NCI-H510A treated with DMSO at 0.1 percent for 48 hours (cell line): Measurements from ENCODE around the gene CFAP99.
A peak's percentile ranks its signal among the peaks of the same experiment; 100 is the strongest.

Experiments used
- DNase-seq: peaks from one replicate; lab custom pipeline; 2025; lab: John Stamatoyannopoulos, UW

The CFAP99 gene

DNA sequence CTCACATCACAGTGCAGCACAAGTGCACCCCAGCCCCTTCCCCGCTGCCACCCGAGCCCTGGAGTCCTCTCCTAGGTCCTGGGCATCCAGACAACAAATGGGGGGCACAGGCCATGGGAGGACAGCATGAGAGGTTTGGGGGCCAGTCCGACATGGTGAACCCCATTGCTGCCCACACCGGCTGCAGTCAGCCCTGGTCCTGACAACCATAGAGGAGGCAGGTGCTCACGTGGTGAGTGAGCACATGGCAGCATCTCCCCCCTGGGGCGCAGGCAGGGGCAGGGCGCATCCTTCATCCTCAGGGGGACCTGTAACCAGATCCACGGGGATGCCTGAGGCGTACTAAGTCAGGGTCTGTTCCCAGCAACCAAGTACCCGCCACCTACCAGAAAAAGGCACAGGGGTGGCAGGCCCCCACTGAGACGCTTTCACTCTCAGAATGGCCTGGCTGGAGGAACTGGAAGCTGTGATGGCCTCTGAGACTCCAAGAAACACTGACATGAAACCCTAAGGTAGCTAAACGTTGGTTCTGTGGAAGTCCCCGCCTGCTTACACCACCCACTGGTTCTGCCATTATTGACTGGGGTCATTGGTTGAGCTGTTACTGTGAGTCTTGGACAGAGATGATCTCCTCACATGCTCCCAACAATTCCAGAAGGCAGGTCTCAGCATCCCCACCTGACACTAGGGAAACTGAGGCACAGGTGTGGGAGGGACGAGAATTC lies 6.8 kb upstream of the CFAP99 start:
- DNase-seq: no peak

DNA sequence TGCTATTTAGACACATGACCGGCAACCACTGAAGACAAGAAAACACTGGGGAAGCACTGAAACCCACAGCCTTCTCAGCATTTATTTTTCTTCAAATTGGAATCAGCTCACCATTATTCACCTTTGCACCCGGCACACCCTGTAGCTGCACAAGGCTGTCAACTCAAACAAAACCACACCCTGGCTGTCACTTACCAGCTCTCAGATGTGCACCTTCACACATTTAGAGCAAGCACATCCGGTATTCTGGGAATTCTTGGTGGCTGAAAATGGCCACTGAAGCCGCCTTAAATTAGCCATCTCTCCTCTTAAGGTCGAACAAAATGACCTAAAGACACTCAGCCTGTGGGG lies 6.2 kb upstream of the CFAP99 start:
- DNase-seq: peak; percentile 56

DNA sequence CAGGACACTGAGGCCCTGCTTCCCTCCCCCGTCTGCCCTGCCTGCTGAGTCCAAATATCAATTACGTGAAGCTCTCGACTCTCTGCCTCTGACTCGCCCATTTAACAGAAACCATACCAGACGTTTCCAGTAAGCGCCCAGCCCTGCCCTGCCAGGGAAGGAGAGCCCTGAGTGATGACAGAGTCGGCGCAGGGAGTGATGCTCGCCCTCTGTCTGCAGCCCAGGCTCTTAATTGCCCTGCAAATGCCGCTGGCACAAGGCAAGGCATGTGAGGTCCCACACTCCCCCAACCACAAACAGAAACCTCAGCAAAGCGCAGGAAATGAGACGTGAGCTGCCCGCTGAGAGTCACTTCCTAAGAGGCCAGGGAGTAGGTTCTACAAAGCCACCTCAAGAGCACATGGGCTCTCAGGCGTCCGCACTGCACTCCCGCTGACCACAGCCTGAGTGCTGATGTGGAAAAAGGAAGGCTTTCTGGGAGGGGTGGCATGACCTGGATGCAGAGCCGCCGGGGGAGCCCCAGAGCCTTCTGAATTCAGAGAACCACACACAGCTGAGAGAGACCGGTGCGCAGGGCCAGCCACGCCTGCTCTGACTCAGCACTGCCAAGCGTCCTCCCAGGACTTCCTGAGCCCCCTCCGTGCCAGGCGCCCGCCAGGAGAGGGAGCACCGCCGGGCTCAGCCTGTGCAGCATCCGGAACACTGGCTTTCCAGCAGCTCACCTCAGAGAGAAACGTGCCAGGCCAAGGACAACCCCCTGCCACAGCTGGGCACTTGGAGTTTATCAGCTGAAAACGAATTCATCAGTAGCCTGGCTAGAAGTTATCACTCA lies 5.7 kb upstream of the CFAP99 start:
- peak; percentile 81 for DNase-seq

DNA sequence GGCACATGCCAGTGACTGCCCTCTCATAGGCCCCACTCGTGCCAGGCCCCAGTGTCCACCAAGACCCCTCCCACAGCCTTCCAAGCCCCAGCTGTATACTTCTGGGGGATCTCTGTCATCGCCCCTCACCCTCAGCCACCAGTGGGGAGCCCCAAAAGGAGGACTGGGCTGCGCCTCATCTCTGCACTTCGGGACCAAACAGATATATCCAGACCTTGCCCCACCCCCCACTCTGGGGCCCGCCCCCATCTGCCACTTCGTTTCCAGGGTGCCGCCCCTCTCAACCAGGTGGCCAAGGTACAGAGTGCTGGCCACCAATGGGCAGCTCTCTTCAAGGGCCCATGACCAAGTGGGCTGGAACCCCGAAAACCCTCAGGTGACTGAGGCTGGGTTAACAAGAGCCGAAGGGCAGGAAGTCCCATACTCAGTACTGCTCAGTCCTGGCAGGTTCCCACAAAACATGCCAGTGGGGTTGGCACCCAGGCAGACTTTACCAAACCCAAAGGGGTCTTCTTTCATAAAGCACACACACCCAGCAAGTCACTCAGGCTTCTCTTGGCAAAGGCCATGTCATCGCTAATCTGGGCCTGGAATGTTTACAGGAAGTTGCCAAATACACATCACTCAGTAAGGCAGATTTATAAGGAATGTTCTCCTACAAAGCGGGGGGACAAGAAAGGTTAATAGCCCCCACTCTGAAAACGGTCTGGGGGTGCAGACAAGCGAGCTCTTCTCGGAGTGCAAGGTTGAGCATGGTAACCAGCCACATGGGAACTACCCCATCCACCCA lies 4.7 kb upstream of the CFAP99 start:
- no peak for DNase-seq

DNA sequence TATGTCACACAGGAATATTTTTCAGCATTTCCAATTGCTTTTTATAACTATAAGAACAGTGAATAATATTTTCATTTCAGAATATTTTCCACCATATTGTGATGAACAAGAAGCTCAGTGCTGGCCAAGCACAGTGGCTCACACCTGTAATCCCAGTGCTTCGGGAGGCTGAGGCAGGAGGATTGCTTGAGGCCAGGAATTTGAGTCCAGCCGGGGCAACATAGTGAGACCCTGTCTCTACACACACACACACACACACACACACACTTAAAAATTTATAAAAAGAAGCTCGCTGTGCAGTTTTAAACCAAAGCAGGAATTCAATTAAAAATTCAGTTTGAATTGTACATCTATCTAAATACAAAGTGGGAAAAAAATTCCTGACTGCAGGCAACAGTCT lies 3.5 kb upstream of the CFAP99 start:
- DNase-seq: no peak

DNA sequence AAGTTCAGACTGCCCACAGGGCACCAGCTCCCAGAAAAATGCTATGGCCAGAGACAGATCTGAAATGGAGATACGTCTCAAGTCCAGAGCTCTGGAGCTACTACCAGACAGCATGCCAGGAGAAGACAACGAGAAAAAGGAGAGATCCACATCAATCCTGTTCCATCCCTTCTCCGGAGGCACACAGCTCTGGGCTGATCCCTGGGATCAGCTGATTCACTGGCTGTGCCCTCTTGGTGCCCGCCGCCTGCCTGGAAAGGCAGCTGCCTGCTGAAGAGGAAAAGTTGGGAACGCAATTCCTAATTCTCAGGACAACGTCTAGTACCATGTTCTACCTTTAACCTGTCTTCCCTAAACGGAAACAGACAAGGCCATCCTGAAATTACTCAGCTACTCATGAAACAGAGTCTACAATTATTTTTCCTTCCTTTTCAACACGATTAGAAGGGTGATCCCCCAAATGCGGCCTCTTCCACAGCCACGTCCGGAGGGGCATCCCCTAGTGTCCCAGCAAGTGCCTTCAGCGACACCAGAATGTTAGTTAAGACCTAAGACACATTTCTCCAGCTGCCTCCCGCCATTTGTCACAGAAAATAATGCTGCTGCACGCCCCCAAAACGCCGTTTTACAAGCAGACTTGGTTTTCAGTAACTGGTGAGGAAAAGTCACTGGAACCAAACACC lies 2.7 kb upstream of the CFAP99 start:
- no peak for DNase-seq

DNA sequence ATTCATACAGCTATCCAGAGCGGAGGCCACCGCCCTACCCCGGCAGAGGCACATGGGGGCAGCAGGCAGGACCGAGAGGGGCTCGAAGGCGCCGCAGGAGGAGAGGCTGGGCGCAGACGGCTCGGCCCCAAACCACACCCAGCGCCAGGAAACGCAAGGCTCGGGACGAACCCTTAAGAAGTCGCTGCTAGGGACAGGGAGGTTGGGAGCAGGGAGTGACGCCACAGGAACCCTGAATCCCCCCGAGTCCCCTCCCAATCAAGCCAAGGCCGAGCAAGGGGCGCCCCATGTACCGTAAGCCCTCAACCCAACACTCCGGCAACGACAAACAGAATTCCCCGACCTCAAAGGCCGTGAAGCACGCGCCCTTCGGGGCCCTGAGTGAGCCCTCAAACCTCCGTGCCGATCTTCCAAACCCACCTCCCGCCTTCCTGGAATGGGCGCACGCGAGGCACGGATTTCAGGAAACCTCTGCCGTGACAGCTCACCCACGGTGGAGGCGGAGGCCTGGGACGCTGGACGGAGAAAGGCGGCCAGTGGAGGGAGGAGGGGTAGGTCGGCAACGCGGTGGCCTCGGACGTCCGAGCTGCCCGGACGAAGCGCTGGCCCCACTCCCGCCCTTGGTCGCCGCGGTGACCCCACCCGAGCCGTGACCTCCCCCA lies 2.1 kb upstream of the CFAP99 start:
- no peak for DNase-seq

DNA sequence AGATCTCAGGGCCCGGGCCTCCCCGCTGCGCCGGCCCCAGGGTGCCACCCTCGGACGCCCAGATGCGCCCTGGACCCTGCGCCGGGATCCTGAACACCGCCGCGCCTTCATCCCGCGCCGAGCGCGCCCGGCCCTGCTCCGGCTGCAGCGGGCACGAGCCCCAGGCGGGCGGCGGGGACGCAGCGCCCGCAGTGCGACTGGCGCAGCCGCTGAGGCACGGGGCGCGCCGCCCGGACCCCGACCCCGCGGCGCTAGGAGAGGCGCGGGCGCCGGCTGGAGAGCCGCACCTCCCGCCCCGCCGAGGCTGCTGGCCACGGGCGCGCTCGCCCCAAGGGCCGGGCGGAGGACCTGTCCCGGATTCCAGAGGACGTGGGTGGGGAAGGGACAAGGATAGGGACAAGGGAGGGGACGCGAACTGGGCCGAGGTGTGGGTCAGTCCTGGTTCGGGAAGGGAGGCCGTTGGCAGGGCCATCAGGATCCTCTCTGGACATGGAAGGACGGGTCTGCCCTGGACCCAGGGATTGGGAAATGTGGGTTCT lies 1.5 kb upstream of the CFAP99 start:
- DNase-seq: no peak

DNA sequence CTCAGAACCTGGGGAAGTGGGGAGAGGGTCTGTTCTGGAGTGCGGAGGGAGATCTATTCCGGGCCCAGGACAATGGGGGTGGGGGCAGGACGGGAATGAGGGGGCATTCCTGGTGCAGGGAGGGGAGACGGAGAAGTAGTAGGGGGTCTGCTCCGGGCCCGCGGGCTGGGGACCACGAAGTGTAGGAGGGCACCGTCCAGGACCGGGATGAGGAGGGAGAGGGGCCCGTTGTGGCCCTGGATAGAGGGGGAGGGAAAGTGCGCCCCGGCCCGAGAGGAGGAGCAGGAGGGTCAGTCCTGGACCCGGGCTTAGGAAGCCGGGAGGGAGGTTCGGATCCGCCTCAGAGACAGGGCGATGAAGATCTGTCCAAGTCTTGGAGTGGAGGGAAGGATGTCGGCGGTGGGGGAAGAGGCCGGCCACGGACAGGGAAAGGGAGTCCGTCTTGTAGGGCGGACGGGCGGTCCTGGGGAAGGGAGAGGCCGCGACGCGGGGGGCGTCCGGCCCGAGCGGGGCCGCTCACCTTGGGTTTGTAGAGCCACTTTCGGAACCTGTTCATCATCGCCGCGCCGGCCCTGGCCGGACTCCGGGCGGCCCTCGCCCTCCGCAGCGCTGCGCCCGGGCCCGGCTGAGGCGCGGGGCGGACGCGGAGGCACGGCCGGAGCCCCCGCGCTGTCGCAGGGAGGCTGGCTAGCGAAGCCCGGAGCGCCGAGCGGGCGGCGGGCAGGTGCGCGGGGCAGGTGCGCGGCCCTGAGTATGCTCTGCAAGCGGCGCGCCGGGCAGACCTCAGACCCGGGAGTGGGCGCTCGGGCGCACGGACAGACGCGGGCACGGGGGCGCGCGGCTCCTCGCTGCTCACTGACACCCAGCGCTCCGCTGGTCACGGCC lies 748 bp upstream of the CFAP99 start, which contains the start of gene ZFYVE28:
Gene ZFYVE28, minus strand, starts transcription at position 881 of the 885 bp plus-strand sequence. Its CDS starts 322 bp downstream, at position 559.
- peak; percentile 65 for DNase-seq

DNA sequence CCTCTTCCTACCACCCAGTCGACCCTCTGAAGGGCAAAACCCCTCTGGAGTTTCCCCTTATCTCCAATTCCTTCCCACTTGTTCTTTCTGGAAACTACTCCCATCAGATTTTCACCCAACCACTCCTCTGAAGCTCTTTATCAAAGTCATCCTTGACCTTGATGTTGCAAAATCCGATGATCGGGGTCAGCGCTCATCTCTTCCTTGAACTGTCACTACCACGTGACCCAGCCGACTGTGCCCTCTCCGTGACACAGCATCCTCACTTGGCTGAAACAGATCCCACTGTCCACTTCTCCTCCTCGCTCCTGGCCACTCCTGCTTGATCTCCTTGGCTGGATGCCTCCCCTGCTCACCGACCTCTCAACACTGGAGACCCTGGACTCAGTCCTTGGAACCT lies 1.1 kb downstream of the CFAP99 start:
- no peak for DNase-seq

DNA sequence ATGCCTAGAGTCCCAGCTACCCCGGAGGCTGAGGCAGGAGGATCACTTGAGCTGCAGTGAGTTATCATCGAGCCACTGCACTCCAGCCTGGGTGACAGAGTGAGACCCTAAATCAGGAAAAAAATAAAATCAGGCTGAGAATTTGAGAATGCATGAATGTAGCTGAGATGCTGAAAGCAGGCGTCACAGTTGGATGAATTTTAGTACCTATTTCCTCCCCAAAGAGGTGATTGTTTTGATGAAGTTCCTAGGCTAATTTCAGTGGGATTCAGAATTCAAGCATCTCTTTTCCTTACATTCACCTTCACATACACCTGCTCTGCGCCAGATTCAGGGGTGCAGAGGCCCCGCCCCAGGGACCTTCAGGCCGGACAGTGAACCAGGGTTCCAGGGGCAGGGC lies 3.2 kb downstream of the CFAP99 start:
- no peak for DNase-seq

DNA sequence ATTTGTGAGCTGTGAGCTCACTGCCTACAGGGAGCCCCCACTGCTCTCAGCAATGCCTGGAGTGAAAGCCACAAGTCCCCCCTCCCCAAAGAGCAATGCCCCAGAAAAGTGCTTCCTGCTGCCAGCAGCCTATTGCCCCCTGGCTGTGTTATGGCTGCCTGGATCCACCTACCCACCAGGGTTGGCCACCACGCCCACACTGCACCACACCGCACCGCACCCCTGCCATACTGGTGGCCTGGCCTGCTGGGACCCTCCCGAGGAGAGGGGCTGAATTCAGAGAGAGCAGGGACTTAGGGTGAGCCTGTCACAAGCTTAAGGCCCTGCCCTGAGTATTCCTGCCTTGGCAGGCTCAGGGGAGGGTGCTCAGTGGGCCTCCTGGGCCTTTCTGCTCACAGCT lies 4.3 kb downstream of the CFAP99 start:
- no peak for DNase-seq

DNA sequence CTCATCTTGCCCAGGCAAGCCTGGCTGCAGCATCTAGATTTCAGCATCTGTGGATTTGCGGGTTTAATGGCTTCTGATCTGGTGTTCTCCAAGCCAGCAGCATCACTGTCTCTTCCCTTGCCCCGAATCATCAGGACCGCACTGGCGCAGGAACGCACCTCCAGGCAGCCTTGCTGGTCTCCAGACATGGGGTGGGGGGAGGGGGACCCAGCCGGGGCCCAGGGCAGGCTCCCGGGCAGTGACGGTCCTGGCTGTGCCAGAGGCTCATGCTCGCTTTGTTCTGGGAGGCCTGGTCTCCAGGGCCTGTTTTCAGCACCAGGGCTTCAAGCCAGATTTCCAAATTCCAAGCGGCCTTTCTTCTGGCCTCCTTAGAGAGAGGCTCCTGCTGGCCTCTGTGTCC lies 4.9 kb downstream of the CFAP99 start:
- DNase-seq: no peak

DNA sequence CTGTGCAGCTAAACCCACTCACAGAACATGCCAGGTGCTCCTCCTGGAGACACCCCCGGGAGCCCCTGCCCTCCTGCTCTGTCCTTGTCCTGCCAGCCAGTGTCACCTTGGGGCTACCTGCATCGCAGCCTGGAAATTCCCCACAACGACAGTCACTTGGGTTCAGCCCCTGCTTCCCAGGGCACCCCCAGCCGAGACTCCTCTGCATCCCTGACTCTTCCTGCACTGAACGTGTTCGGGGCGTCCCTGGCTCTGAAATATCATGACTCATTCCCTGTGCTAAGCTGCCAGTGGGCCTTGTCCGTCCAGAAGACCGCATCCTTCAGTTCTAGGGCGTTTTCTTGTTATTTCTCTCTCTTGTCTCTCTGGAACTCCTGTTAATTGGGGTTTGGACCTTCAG lies 5.8 kb downstream of the CFAP99 start:
- DNase-seq: no peak

DNA sequence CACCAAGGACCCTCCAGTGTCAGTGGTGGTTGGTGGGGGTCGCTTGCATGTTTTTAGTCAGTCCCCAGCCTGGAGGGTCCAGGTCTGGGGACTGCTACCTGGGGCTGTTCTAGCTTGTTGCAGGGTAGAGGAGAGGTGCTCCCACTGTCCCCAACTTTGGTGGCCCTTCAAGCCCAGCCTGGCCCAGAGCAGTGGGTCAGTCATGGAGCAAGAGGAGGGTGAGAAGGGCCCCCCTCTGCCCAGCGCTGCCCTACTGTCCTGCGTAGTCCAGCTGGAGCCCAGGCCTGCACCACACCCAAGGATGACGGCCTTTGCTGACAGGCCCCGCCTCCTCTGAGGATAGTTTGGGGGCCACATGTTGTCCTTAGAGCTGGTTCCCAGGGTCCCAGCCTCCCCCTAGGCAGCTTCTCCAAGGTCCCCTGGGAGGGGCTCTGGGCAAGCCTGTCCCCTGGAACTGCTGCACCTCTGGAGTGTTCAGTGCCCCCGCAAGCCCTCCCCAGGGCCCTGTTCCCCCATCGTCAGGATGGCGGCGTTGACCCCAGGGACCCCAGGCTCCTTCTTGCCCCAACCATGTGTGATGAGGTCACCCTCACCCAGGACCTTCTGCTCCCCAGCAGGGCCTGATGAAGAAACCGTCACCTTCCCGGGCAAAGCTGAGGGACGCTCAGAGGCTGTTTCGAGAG lies 6.8 kb downstream of the CFAP99 start:
- no peak for DNase-seq

DNA sequence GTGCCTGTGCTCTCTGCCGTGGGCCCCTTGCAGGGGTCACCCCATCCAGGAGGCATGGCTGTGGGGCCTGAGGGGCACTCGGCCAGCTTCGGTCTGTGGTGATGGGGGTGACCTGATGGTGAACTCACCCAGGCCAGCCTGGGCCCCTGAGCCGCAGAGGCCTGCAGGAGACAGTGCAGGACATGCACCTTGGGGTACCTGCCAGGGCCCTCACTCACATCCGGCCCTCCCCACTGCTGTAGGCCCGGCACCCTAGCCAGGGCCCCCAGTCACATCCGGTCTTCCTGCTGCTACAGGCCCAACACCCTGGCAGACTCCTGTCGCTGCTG lies 7.3 kb downstream of the CFAP99 start:
- no peak for DNase-seq

DNA sequence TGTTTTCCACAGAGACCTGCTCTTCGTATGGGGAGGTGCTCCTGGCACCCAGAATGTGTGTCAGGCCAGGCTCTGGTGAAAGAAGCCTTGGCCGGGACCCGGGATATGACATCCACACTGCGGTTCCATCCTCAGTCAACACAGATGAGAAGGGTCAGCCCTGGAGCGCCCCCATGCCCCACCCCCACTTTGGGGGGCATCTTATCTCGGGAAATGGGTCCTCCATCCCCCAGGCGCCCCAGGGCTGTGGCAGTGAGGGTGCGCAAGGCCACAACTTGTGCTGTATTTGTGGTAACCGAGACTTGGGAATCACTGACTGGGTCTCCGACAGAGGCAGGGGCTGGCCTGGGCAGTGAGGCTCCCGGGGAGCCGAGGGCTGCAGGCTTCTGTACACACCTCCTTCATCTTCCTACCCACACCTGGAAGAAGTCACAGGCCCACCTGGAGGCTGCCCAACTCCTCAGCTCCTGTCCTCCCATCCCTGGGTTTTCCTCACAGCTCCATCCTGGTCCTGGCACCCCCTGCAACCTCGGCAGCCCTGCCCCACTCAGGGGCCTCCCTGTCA lies 8.0 kb downstream of the CFAP99 start:
- DNase-seq: no peak

DNA sequence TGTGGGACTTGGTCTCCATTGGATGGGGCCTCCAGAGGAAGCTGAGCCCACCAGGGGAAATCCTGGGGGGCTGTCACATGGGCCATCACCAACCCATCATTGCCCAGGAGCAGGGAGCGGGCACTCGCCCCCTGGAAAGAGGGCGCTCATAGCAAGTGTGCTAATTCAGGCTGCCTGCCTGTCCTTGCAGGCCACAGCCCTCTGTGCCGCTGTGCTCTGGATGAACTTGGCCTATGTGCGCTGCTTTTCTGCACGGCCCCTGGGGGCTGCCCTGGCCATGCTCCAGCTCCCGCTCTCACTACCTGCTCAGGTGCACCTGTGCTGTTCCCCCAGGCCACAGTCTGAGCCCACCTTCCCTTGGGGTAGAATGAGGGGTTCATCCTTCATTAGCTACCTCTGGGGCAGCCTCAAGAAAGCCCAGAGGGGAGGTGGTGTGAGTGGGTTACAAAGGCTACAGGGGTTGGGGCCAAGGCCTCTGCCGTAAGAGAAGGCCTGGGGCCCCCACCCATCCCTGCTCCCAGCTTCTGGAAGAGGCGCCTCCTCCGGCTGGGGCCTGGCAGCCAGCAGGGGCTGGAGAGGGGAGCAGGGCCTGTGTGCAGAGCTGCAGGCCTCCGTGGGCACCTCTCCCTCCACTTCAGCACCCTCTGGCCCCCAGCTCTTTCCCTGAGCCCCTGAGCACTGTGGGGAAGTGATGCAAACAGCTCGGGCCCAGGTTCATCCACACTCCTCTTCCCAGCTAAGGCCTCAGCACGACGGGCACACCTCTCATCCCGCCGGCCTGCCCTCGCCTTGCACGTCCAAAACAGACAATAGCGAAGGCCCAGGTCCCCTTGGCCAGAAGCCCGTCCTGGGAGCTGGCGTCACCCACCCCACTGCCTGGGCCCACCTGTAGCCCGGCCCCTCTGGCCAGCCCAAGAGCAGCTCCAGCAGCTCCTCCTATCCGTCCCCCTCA lies 8.9 kb downstream of the CFAP99 start:
- DNase-seq: no peak
